CD4-positive, alpha-beta memory T cell (primary cell): Measurements from ENCODE around the gene EIF1AX. TPM values are rescaled to one million over a fixed set of nuclear protein-coding genes. Genes with fewer than 3 reads are reported as not detected.
A peak's percentile ranks its signal among the peaks of the same experiment; 100 is the strongest.
"Not testable (repeated sequence)": the region's sequence is repeated elsewhere in the genome, so short reads cannot be mapped to it uniquely, and the experiment has no call there.

Experiments
- CTCF ChIA-PET: fragments of 350-600 bp; sonication (Branson Sonifier 250); formaldehyde crosslinking; loops from one replicate; lab custom pipeline; 2021; ENCODE audit warnings: inconsistent platforms; ENCODE audit not compliant: partially characterized antibody; lab: Charles Lee
- POLR2A ChIA-PET: fragments of 350-600 bp; sonication (Branson Sonifier 250); formaldehyde crosslinking; loops from one replicate; lab custom pipeline; 2021; ENCODE audit not compliant: partially characterized antibody; lab: Charles Lee
- DNase-seq, 5 donors: peaks; one replicate each; pipeline versions ENCODE4 v3.0.0 to v3.0.0-alpha.2; 2020 to 2022; ENCODE audit warnings: mixed read lengths in 1 of 5
- H3K27ac ChIP-seq: one replicate; pipeline ENCODE4 v1.7.0; 2013; ENCODE audit warnings: low read depth, low read length
- H3K27me3 ChIP-seq: 2 replicates; pipeline ENCODE4 v1.7.0; 2013; ENCODE audit warnings: mild to moderate bottlenecking, low read length, moderate library complexity; ENCODE audit not compliant: insufficient read depth
- H3K36me3 ChIP-seq: 2 replicates; pipeline ENCODE4 v1.7.0; 2013; ENCODE audit warnings: mild to moderate bottlenecking, low read length, moderate library complexity; ENCODE audit not compliant: insufficient read depth
- H3K4me1 ChIP-seq: 2 replicates; pipeline ENCODE4 v1.7.0; 2013; ENCODE audit warnings: mild to moderate bottlenecking, low read length, moderate library complexity; ENCODE audit not compliant: insufficient read depth
- H3K4me3 ChIP-seq, 2 donors: one replicate each; pipeline ENCODE4 v1.7.0; 2013; ENCODE audit warnings: low read length in 2 of 2, mild to moderate bottlenecking in 1 of 2
- H3K9me3 ChIP-seq, 2 donors: one replicate each; pipeline ENCODE4 v1.7.0; 2013; ENCODE audit warnings: low read length in 2 of 2, control low read depth in 1 of 2; ENCODE audit not compliant: control insufficient read depth in 1 of 2
- H3K27ac Mint-ChIP-seq, 7 donors: one replicate each; pipeline ENCODE4 v1.8.0; 2020 to 2021; ENCODE audit warnings: mixed read lengths in 7 of 7, mild to moderate bottlenecking in 6 of 7, inconsistent platforms in 3 of 7, moderate library complexity in 3 of 7
- H3K27me3 Mint-ChIP-seq, 2 donors: one replicate each; pipeline ENCODE4 v1.8.0; 2020 to 2021; ENCODE audit warnings: mixed read lengths in 2 of 2
- H3K36me3 Mint-ChIP-seq, 2 donors: one replicate each; pipeline ENCODE4 v1.8.0; 2020 to 2021; ENCODE audit warnings: mixed read lengths in 2 of 2, inconsistent platforms in 1 of 2, mild to moderate bottlenecking in 1 of 2
- H3K4me1 Mint-ChIP-seq, 4 donors: one replicate each; pipeline ENCODE4 v1.8.0; 2020 to 2021; ENCODE audit warnings: mixed read lengths in 4 of 4, mild to moderate bottlenecking in 1 of 4
- H3K4me3 Mint-ChIP-seq, 8 donors: one replicate each; pipeline ENCODE4 v1.8.0; 2020 to 2021; ENCODE audit warnings: mixed read lengths in 8 of 8, mild to moderate bottlenecking in 7 of 8, moderate library complexity in 6 of 8, inconsistent platforms in 3 of 8
- H3K9me3 Mint-ChIP-seq, 8 donors: one replicate each; pipeline ENCODE4 v1.8.0; 2020 to 2021; ENCODE audit warnings: mixed read lengths in 8 of 8, mild to moderate bottlenecking in 5 of 8, inconsistent platforms in 3 of 8, moderate library complexity in 1 of 8
- intact Hi-C: fragments of 100-400 bp; cut with micrococcal nuclease; formaldehyde crosslinking; loops from one replicate; pipeline ENCODE4 v1.15.1; 2023
- polyA plus RNA-seq, 2 donors: library from polyadenylated mRNA; unstranded; fragments of 300-500 nt; fragmentation: Illumina TruSeq; gene quantifications; one replicate each; pipeline ENCODE4 v1.2.3, GENCODE V29; 2021
- total RNA-seq, 2 experiments: library from RNA; stranded (reverse); gene quantifications; one replicate each; pipeline ENCODE4 v1.2.3, GENCODE V29; 2021

EIF1AX gene
- total and polyA plus RNA-seq, 4 experiments from 2014 or later: 61.1 to 122 (median 73.7) TPM

DNA sequence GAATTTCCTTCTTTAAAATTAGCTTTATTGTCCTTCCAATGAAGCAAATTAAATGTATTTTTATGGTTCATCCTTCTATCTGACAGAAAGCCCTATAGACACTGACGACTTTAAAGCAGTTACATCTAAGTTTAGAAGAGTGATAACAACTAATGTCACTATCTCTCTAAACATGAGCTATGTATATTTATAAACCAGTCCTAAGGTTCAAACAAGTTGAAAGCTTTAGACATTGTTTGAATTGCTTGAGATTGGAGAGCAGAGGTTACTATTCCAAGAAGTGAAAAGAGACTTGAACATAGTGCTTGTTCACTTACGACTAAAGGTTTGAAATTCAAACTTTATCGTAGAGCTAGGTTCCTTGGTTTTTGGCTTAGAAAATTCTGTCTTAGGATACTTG lies 30.2 kb upstream of the EIF1AX start:
- intact Hi-C loops: no loop called here
- ChIA-PET CTCF (no interaction called here), POLR2A (no interaction called here)
- Mint-ChIP-seq H3K27ac (no peak overlapping the region), H3K4me3 (no peak overlapping the region), H3K9me3 (no peaks in the 10 kb centered on the region), H3K4me1 (no peaks in the 10 kb centered on the region), H3K27me3 (no peaks in the 10 kb centered on the region), H3K36me3 (peaks cover 12 to 49% of the 10 kb centered on the region in 2 donors)
- H3K9me3 ChIP-seq: no peaks in the 10 kb centered on the region
- no peak overlapping the region for H3K4me3 ChIP-seq
- peaks cover 20% of the 10 kb centered on the region for H3K36me3 ChIP-seq
- no peaks in the 10 kb centered on the region for H3K4me1 ChIP-seq
- no peak for DNase-seq
- H3K27ac ChIP-seq: no peak overlapping the region
- H3K27me3 ChIP-seq: no peaks in the 10 kb centered on the region

- H3K4me3 Mint-ChIP-seq, POLR2A ChIA-PET, H3K9me3 ChIP-seq, H3K27me3 ChIP-seq, H3K4me3 ChIP-seq, H3K4me1 ChIP-seq, DNase-seq, intact Hi-C loops, H3K27me3 Mint-ChIP-seq, H3K9me3 Mint-ChIP-seq, H3K4me1 Mint-ChIP-seq, CTCF ChIA-PET, H3K27ac ChIP-seq: not testable (repeated sequence)
- Mint-ChIP-seq H3K27ac (peak overlapping the region in 1 of 7 donors; percentile 46), H3K36me3 (peaks cover 7 to 50% of the 10 kb centered on the region in 2 donors)
- H3K36me3 ChIP-seq: peaks cover 23% of the 10 kb centered on the region
These were observed 20.9 kb upstream of the EIF1AX start for GRCh38 chrX:20162516-20162915.

DNA sequence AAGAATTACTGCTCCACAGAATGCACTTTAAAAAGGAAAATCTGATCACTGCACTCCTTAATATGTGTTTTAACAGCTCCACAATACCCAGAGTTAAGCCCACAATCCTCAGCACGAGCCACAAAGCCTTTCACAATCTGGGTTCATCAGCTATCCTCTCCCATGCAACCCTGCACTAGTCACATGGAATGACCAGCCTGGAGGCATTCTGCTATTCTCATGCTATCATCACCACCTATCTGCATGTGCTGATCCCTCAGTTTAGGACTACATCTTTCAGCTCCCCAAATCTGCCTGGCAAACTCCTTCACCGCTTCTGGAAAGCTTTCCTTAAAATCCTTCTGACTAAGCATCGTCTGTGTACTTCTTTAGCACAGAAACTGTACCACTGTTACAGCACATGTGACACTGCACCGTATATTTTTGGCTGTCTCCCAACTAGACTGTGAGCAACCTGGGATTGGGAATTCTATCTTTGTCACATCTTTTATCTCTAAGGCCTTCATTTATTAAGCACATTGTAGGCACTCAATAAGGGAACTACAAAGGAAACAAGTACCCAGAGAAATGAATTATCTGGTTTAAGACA lies 18.3 kb upstream of the EIF1AX start:
- peaks cover 0 to 2% (median under 1%) of the 10 kb centered on the region in 4 donors for H3K4me1 Mint-ChIP-seq
- no peaks in the 10 kb centered on the region for H3K27me3 ChIP-seq
- no peaks in the 10 kb centered on the region for H3K9me3 ChIP-seq
- H3K9me3 Mint-ChIP-seq: peaks cover 0 to 4% (median 0%) of the 10 kb centered on the region in 8 donors
- H3K4me3 Mint-ChIP-seq: no peak overlapping the region
- no peak overlapping the region for H3K4me3 ChIP-seq
- no peak overlapping the region for H3K27ac ChIP-seq
- no peaks in the 10 kb centered on the region for H3K4me1 ChIP-seq
- H3K36me3 ChIP-seq: peaks cover 28% of the 10 kb centered on the region
- peaks cover 8 to 49% of the 10 kb centered on the region in 2 donors for H3K36me3 Mint-ChIP-seq
- POLR2A ChIA-PET: no interaction called here
- peak overlapping the region in 1 of 7 donors; percentile 48 for H3K27ac Mint-ChIP-seq
- DNase-seq: no peak
- intact Hi-C loops: no loop called here
- H3K27me3 Mint-ChIP-seq: no peaks in the 10 kb centered on the region
- CTCF ChIA-PET: no interaction called here

DNA sequence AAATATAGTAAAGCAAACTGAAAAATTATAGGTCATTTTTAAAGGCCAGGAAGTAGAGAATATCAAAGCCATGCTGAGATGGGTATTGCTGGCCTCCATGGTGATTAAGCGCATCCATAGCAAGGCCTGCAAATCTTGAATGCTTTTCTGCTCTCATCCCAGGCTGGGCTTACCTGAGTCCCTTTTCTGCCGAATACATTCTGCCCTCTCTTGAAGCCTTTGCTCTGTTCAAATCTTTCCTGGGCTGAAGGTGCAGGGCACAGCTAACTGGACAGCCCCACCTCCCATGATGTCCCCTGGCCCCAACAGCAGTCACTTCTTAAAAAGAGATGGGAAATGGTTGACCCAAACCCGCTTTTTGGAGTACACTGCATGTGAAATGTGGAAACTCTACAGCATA lies 10.1 kb upstream of the EIF1AX start:
- ChIA-PET POLR2A (no interaction called here), CTCF (no interaction called here)
- intact Hi-C loops: no loop called here
- Mint-ChIP-seq H3K27me3 (no peaks in the 10 kb centered on the region), H3K27ac (peak overlapping the region in 2 of 7 donors; percentile 58 to 59), H3K9me3 (no peaks in the 10 kb centered on the region), H3K4me3 (no peak overlapping the region), H3K36me3 (peaks cover 29 to 42% of the 10 kb centered on the region in 2 donors), H3K4me1 (no peaks in the 10 kb centered on the region)
- Histone ChIP-seq H3K4me1 (no peaks in the 10 kb centered on the region), H3K27me3 (no peaks in the 10 kb centered on the region), H3K27ac (no peak overlapping the region), H3K4me3 (no peak overlapping the region), H3K9me3 (no peaks in the 10 kb centered on the region), H3K36me3 (peaks cover 24% of the 10 kb centered on the region)
- no peak for DNase-seq

- Histone ChIP-seq H3K9me3 (no peaks in the 10 kb centered on the region), H3K27me3 (no peaks in the 10 kb centered on the region), H3K27ac (no peak overlapping the region), H3K4me3 (no peak overlapping the region), H3K4me1 (no peaks in the 10 kb centered on the region), H3K36me3 (peaks cover 5% of the 10 kb centered on the region)
- no peak for DNase-seq
- Mint-ChIP-seq H3K9me3 (no peaks in the 10 kb centered on the region), H3K36me3 (peaks cover 21 to 25% of the 10 kb centered on the region in 2 donors), H3K4me1 (no peaks in the 10 kb centered on the region), H3K27me3 (no peaks in the 10 kb centered on the region), H3K4me3 (no peak overlapping the region), H3K27ac (peak overlapping the region in 1 of 7 donors; percentile 6)
- POLR2A ChIA-PET: no interaction called here
- CTCF ChIA-PET: no interaction called here
- intact Hi-C loops: no loop called here
These were observed 7.7 kb upstream of the EIF1AX start for GRCh38 chrX:20149326-20149725.

DNA sequence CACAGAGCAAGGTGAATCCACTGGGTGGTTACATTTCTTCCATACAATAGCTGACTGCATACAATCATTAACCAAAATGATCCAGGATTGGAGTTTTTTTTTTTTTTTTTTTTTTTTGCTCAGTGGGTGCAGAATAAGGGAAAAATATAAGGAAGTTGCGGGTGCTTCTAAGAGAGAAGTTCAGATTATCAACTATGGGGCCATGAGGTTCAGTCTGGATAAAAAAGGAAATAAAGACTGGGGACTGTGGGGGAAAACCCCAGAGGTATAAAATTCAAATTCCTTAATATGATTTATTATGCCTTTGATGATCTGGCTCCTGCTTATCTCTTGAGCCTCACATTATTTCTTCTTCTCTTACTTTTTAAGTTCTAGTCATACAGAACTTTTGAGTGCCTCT lies 5.9 kb upstream of the EIF1AX start:
- ChIA-PET POLR2A (no interaction called here), CTCF (interaction anchor here (0.7 kb wide), 1 partner anchor 541 kb away, joined by 4 read pairs; no protein-coding TSS in a partner anchor)
- H3K4me1 Mint-ChIP-seq: peaks cover 0 to 7% (median 0%) of the 10 kb centered on the region in 4 donors
- no peaks in the 10 kb centered on the region for H3K27me3 ChIP-seq
- peaks cover 4% of the 10 kb centered on the region for H3K36me3 ChIP-seq
- no peaks in the 10 kb centered on the region for H3K9me3 ChIP-seq
- peaks cover 13% of the 10 kb centered on the region in 2 donors for H3K36me3 Mint-ChIP-seq
- H3K27me3 Mint-ChIP-seq: no peaks in the 10 kb centered on the region
- H3K27ac Mint-ChIP-seq: peak overlapping the region in 1 of 7 donors; percentile 52
- no peaks in the 10 kb centered on the region for H3K4me1 ChIP-seq
- intact Hi-C loops: no loop called here
- H3K27ac ChIP-seq: no peak overlapping the region
- no peak overlapping the region for H3K4me3 Mint-ChIP-seq
- H3K4me3 ChIP-seq: no peak overlapping the region
- no peak for DNase-seq
- H3K9me3 Mint-ChIP-seq: no peaks in the 10 kb centered on the region

GRCh38 chrX:20144491-20144890 lies 2.9 kb upstream of the EIF1AX start:
- peaks cover 13% of the 10 kb centered on the region for H3K4me1 ChIP-seq
- H3K27me3 Mint-ChIP-seq: no peaks in the 10 kb centered on the region
- no peaks in the 10 kb centered on the region for H3K9me3 ChIP-seq
- no peak overlapping the region for H3K27ac ChIP-seq
- no peak overlapping the region for H3K4me3 Mint-ChIP-seq
- no peak overlapping the region for H3K4me3 ChIP-seq
- H3K36me3 Mint-ChIP-seq: peaks cover 0 to 8% of the 10 kb centered on the region in 2 donors
- H3K27ac Mint-ChIP-seq: peak overlapping the region in 1 of 7 donors; percentile 4
- ChIA-PET CTCF (no interaction called here), POLR2A (no interaction called here)
- no peaks in the 10 kb centered on the region for H3K36me3 ChIP-seq
- H3K9me3 Mint-ChIP-seq: no peaks in the 10 kb centered on the region
- H3K4me1 Mint-ChIP-seq: peaks cover 8 to 18% (median 16%) of the 10 kb centered on the region in 4 donors
- DNase-seq: no peak
- intact Hi-C loops: loop anchor here (5.0 kb wide), 1 partner anchor 123 kb away; the partner anchor contains the start of gene RPS6KA3
- H3K27me3 ChIP-seq: no peaks in the 10 kb centered on the region
